NCI-H128 (cell line): Measurements from ENCODE around the gene C21orf58.

Experiments
- DNase-seq: peaks from one replicate; lab custom pipeline; 2025; ENCODE audit not compliant: unreplicated experiment; lab: John Stamatoyannopoulos, UW

C21orf58 gene

GRCh38 chr21:46264690-46265144 lies 59.0 kb downstream of the C21orf58 start:
- no peak for DNase-seq

- DNase-seq, result no peak
Measured at GRCh38 chr21:46264046-46264689, 59.5 kb downstream of the C21orf58 start.

GRCh38 chr21:46256501-46256994 lies 67.1 kb downstream of the C21orf58 start:
- no peak for DNase-seq

- no peak for DNase-seq
Measured at GRCh38 chr21:46255758-46256337, 67.8 kb downstream of the C21orf58 start.

- DNase-seq, result no peak
Measured at GRCh38 chr21:46255166-46255565, 68.5 kb downstream of the C21orf58 start.

GRCh38 chr21:46254208-46254975 lies 69.3 kb downstream of the C21orf58 start:
- DNase-seq, result no peak

- no peak for DNase-seq
Measured at GRCh38 chr21:46253610-46254124, 70.0 kb downstream of the C21orf58 start.

GRCh38 chr21:46252840-46253239 lies 70.8 kb downstream of the C21orf58 start:
- DNase-seq, result no peak
